ENCODE measurements around the gene MOB3B. TPM values are rescaled to one million over a fixed set of nuclear protein-coding genes. Genes with fewer than 3 reads are reported as not detected.

The MOB3B gene
- total and polyA plus RNA-seq, 2 of the 13 experiments (the other 11 are each of a cell fraction or from before 2014, with no cell fraction given), result 0.03 to 0.09 TPM

GRCh38 chr9:27412963-27413362 is 116.7 kb downstream of the MOB3B start:
- no peak overlapping the region for H3K27ac ChIP-seq (ENCODE audit: extremely low read length, insufficient read depth, low read length)
- no peaks in the 10 kb centered on the region for H3K79me2 ChIP-seq (ENCODE audit: insufficient read depth, low read length)
- FAIRE-seq (no peak), ATAC-seq (no peak), DNase-seq (ENCODE audit: low spot score) (no peak)
- H2AFZ ChIP-seq (ENCODE audit: low read length), result no peak overlapping the region
- H4K20me1 ChIP-seq (ENCODE audit: insufficient read depth, low read length), result no peaks in the 10 kb centered on the region
- in situ Hi-C loops (cut with HindIII; ENCODE audit: extremely low pct_ligation_motif_present, low pct_unique_long_range_greater_than_20kb) (no loop called here), intact Hi-C loops (cut with micrococcal nuclease; ENCODE audit: unreplicated experiment) (no loop called here)
- no peak overlapping the region for H3K9ac ChIP-seq (ENCODE audit: insufficient read depth, low read depth, low read length)
- CTCF ChIA-PET (ENCODE audit: low intra/inter-chr PET ratio, low total read pairs), result no interaction called here
- 15% methylated on average over 2 of the region's 2 CpGs for WGBS (ENCODE audit: low lambda C conversion rate)
- H3K27me3 ChIP-seq (ENCODE audit: control insufficient read depth in 1 of 2, insufficient read depth in 2 of 2, low read length in 2 of 2), result 0 out of 5 replicates have a peak, but pooled peaks cover 2 to 5% of the 10 kb centered on the region in 2 experiments
- POLR2A ChIA-PET, result no interaction called here
- H3K4me3 ChIP-seq (replicated peaks in 1 of 3; ENCODE audit: insufficient read depth in 1 of 3, low read depth in 2 of 3, low read length in 3 of 3), result no peak overlapping the region
- no TSS peak for BruUV-seq (replicated peaks)
- H3K4me2 ChIP-seq (ENCODE audit: low read depth, low read length), result no peak overlapping the region
- no peaks in the 10 kb centered on the region for H3K4me1 ChIP-seq (ENCODE audit: insufficient read depth, low read length)
- H3K9me3 ChIP-seq (ENCODE audit: low read length), result no peaks in the 10 kb centered on the region
- no peaks in the 10 kb centered on the region for H3K36me3 ChIP-seq (replicated peaks in 1 of 2; ENCODE audit: control insufficient read depth in 1 of 2, insufficient read depth in 2 of 2, low read length in 2 of 2)
- TF ChIP-seq ZMAT3 (CRISPR knock-in tag; conservative IDR thresholded peaks at IDR 0.05) (no peak), PAWR (CRISPR knock-in tag; IDR thresholded peaks at IDR 0.05; ENCODE audit: borderline replicate concordance) (no peak), DR1 (CRISPR knock-in tag; IDR thresholded peaks at IDR 0.05) (no peak), KIAA2018 (CRISPR knock-in tag; IDR thresholded peaks at IDR 0.05; ENCODE audit: borderline replicate concordance) (no peak), ZNF513 (CRISPR knock-in tag; conservative IDR thresholded peaks at IDR 0.05) (no peak), ZBTB3 (CRISPR knock-in tag; IDR thresholded peaks at IDR 0.05; ENCODE audit: borderline replicate concordance, low read depth) (no peak), YY1 (IDR thresholded peaks at IDR 0.05; ENCODE audit: insufficient read depth, insufficient replicate concordance, low read depth, low read length) (no peak), SRF (IDR thresholded peaks at IDR 0.05; ENCODE audit: low read depth, low read length) (no peak), ZNF10 (CRISPR knock-in tag; IDR thresholded peaks at IDR 0.05; ENCODE audit: borderline replicate concordance, low read depth) (no peak), CC2D1A (CRISPR knock-in tag; IDR thresholded peaks at IDR 0.05) (no peak)

All from HepG2 (cell line).